ENCODE data around the gene PTP4A2.

The PTP4A2 gene

GRCh38 chr1:31857863-31858262 lies 80.3 kb downstream of the PTP4A2 start:
- no peak for DNase-seq
